Neural cell (in vitro differentiated cells): Measurements from ENCODE around the gene GAP43. TPM values are rescaled to one million over a fixed set of nuclear protein-coding genes. Genes with fewer than 3 reads are reported as not detected.
A peak's percentile ranks its signal among the peaks of the same experiment; 100 is the strongest.

Experiments used
- H2AFZ ChIP-seq: fragments of 200-600, 300-800 bp; sonication (generic), shearing (Covaris generic); 2 replicates; pipeline ENCODE4 v1.6.0; 2014; ENCODE audit warnings: low read depth, mild to moderate bottlenecking, antibody characterized with exemption, low read length, moderate library complexity
- H3F3A ChIP-seq: fragments of 200-600 bp; shearing (Covaris generic); 2 replicates; pipeline ENCODE4 v1.6.1; 2016; ENCODE audit warnings: mild to moderate bottlenecking, moderate library complexity, mixed read lengths, antibody characterized with exemption, low read length; ENCODE audit not compliant: insufficient read depth, poor library complexity, severe bottlenecking
- H3K27ac ChIP-seq: fragments of 200-600, 300-800 bp; sonication (generic), shearing (Covaris generic); 2 replicates; pipeline ENCODE4 v1.5.1; 2014; ENCODE audit warnings: mild to moderate bottlenecking, low read length, moderate library complexity
- H3K27me3 ChIP-seq: fragments of 300-800, 200-600 bp; sonication (generic), shearing (Covaris generic); 2 replicates; pipeline ENCODE4 v1.6.0; 2014; ENCODE audit warnings: mild to moderate bottlenecking, low read depth, low read length, moderate library complexity; ENCODE audit not compliant: insufficient read depth
- H3K36me3 ChIP-seq: fragments of 300-800, 200-600 bp; sonication (generic), shearing (Covaris generic); 2 replicates; pipeline ENCODE4 v1.5.1; 2014; ENCODE audit warnings: mild to moderate bottlenecking, antibody characterized with exemption, low read length, moderate library complexity; ENCODE audit not compliant: insufficient read depth
- H3K4me2 ChIP-seq: fragments of 300-800, 200-600 bp; sonication (generic), shearing (Covaris generic); 2 replicates; pipeline ENCODE4 v1.6.0; 2014; ENCODE audit warnings: mild to moderate bottlenecking, low read length
- H3K4me3 ChIP-seq: fragments of 300-800, 200-600 bp; sonication (generic), shearing (Covaris generic); 2 replicates; pipeline ENCODE4 v1.5.1; 2014; ENCODE audit warnings: mild to moderate bottlenecking, low read length, moderate library complexity
- H3K79me2 ChIP-seq: fragments of 200-600 bp; shearing (Covaris generic); replicated peaks from 2 replicates; pipeline ENCODE4 v1.6.0; 2014; ENCODE audit warnings: mild to moderate bottlenecking, low read length, moderate library complexity; ENCODE audit not compliant: insufficient read depth
- H3K9ac ChIP-seq: fragments of 300-800, 200-600 bp; sonication (generic), shearing (Covaris generic); 2 replicates; pipeline ENCODE4 v1.6.1; 2016; ENCODE audit warnings: mild to moderate bottlenecking, low read length, mixed read lengths
- H3K9me2 ChIP-seq: fragments of 200-600 bp; shearing (Covaris generic); 2 replicates; pipeline ENCODE4 v1.6.1; 2016; ENCODE audit warnings: mild to moderate bottlenecking, low read length, mixed read lengths; ENCODE audit not compliant: insufficient read depth
- H3K9me3 ChIP-seq: fragments of 200-600, 300-800 bp; sonication (generic), shearing (Covaris generic); 2 replicates; pipeline ENCODE4 v1.6.1; 2016; ENCODE audit warnings: mild to moderate bottlenecking, mixed run types, low read length, moderate library complexity, mixed read lengths
- H4K20me1 ChIP-seq: fragments of 200-600 bp; shearing (Covaris generic); 2 replicates; pipeline ENCODE4 v1.6.1; 2016; ENCODE audit warnings: mild to moderate bottlenecking, mixed run types; ENCODE audit not compliant: insufficient read depth
- CTCF ChIP-seq: fragments of 450-650 bp; IDR thresholded peaks from 2 replicates; pipeline ENCODE4 v1.5.1; 2014; ENCODE audit warnings: antibody characterized with exemption, mild to moderate bottlenecking, moderate library complexity; ENCODE audit not compliant: poor library complexity, severe bottlenecking
- EZH2 ChIP-seq: fragments of 200-600, 300-800 bp; shearing (Covaris generic), sonication (generic); IDR thresholded peaks from 2 replicates; pipeline ENCODE4 v1.6.1; 2014; ENCODE audit warnings: antibody characterized with exemption, low read length, borderline replicate concordance, mild to moderate bottlenecking; ENCODE audit not compliant: insufficient read depth, poor library complexity, severe bottlenecking
- MXI1 ChIP-seq: fragments of 450-650 bp; conservative IDR thresholded peaks from 2 replicates; pipeline ENCODE4 v1.6.1; 2014; ENCODE audit warnings: antibody characterized with exemption, mild to moderate bottlenecking; ENCODE audit not compliant: poor library complexity, severe bottlenecking
- POLR2AphosphoS5 ChIP-seq: IDR thresholded peaks from 2 replicates; pipeline ENCODE4 v1.6.1; 2012
- RAD21 ChIP-seq: fragments of 450-650 bp; conservative IDR thresholded peaks from 2 replicates; pipeline ENCODE4 v1.6.1; 2014; ENCODE audit warnings: antibody characterized with exemption, mild to moderate bottlenecking, moderate library complexity
- REST ChIP-seq: IDR thresholded peaks from 2 replicates; pipeline ENCODE4 v1.6.1; 2012; ENCODE audit warnings: borderline replicate concordance
- SMC3 ChIP-seq: fragments of 450-650 bp; conservative IDR thresholded peaks from 2 replicates; pipeline ENCODE4 v1.6.1; 2014; ENCODE audit warnings: antibody characterized with exemption, mild to moderate bottlenecking, moderate library complexity; ENCODE audit not compliant: poor library complexity
- TAF1 ChIP-seq: IDR thresholded peaks from 2 replicates; pipeline ENCODE4 v1.6.1; 2012; ENCODE audit warnings: low read depth
- polyA plus RNA-seq: library from polyadenylated mRNA; depleted of rRNA; stranded (reverse); fragments of >200 nt; gene quantifications from 2 replicates; pipeline ENCODE4 v1.2.3, GENCODE V29; 2014

Gene GAP43
- polyA plus RNA-seq, 1 donor from 2014 or later, result 1,327 TPM

GRCh38 chr3:115617591-115617990 lies 5.7 kb upstream of the GAP43 start:
- H3K27ac ChIP-seq, result no peak overlapping the region
- H3K4me2 ChIP-seq, result no peak overlapping the region
- H3K9ac ChIP-seq, result no peak overlapping the region
- H3K79me2 ChIP-seq, result no peaks in the 10 kb centered on the region
- H3K4me3 ChIP-seq, result no peak overlapping the region
- H3K9me3 ChIP-seq, result no peaks in the 10 kb centered on the region
- H3F3A ChIP-seq, result no peaks in the 10 kb centered on the region
- H2AFZ ChIP-seq, result no peak overlapping the region
- no peaks in the 10 kb centered on the region for H3K27me3 ChIP-seq
- no peaks in the 10 kb centered on the region for H3K9me2 ChIP-seq
- H4K20me1 ChIP-seq, result no peaks in the 10 kb centered on the region
- no peak for TF ChIP-seq CTCF
- no peak for TF ChIP-seq MXI1
- TF ChIP-seq SMC3, result no peak
- TF ChIP-seq RAD21, result no peak
- TF ChIP-seq EZH2, result no peak
- no peak for TF ChIP-seq POLR2AphosphoS5
- no peaks in the 10 kb centered on the region for H3K36me3 ChIP-seq

- no peaks in the 10 kb centered on the region for H3K9me2 ChIP-seq
- peak overlapping the region; percentile 98 for H3K27ac ChIP-seq
- peak overlapping the region; percentile 59 for H3K4me2 ChIP-seq
- peak overlapping the region; percentile 74 for H3K4me3 ChIP-seq
- H4K20me1 ChIP-seq, result no peaks in the 10 kb centered on the region
- no peaks in the 10 kb centered on the region for H3K36me3 ChIP-seq
- peaks cover 57% of the 10 kb centered on the region for H3K79me2 ChIP-seq
- TF ChIP-seq SMC3 (no peak), POLR2AphosphoS5 (peak; percentile 62), TAF1 (peak; percentile 79), CTCF (no peak), MXI1 (peak; percentile 37), REST (peak; percentile 47), RAD21 (peak; percentile 30)
- peak overlapping the region; percentile 56 for H2AFZ ChIP-seq
- peaks cover 16% of the 10 kb centered on the region for H3F3A ChIP-seq
- no peaks in the 10 kb centered on the region for H3K27me3 ChIP-seq
- no peaks in the 10 kb centered on the region for H3K9me3 ChIP-seq
- H3K9ac ChIP-seq, result peak overlapping the region; percentile 98
Observed at GRCh38 chr3:115624029-115624741, 875 bp downstream of the GAP43 start.
